T1000 (cell line): ENCODE data around the gene EEFSEC.

Source experiments
- DNase-seq: peaks from one replicate; lab custom pipeline; 2025; ENCODE audit warnings: mixed read lengths; lab: John Stamatoyannopoulos, UW

EEFSEC gene

GRCh38 chr3:128334086-128334645 lies 180.9 kb downstream of the EEFSEC start:
- no peak for DNase-seq

GRCh38 chr3:128334766-128335165 lies 181.5 kb downstream of the EEFSEC start:
- DNase-seq, result no peak

DNA sequence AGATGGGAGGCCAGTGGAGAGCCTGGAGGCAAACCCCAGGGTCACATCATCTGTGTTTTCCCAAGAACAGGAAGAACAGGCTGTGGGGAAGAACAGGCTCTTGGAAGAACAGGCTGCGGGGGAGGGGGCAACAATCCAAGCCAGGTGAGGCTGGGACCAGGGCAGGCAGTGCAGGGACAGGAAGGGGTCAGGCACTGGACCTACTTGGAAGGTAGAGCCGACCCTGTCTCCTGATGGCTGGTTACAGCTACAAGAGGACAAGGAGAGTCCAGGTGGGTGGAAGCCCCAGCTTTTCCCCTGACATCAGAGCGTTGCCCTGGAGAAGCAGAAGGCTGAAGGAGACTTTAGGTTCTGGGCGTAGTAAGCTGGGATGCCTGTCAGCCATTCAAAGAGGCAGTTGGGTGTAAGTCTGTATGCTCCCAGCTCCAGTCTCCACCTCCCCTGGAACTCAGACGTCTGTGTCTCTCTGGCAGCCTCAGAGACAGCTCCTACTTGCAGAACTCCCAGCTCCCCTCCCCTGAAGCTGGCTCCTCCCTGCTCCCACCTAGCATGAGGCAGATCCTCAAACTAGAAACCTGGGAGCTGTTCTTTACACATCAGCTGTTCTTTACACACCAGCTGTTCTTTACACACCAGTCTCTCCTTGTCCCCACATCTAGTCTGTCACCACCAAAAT lies 182.5 kb downstream of the EEFSEC start:
- no peak for DNase-seq

GRCh38 chr3:128336337-128337156 lies 183.3 kb downstream of the EEFSEC start:
- no peak for DNase-seq

DNA sequence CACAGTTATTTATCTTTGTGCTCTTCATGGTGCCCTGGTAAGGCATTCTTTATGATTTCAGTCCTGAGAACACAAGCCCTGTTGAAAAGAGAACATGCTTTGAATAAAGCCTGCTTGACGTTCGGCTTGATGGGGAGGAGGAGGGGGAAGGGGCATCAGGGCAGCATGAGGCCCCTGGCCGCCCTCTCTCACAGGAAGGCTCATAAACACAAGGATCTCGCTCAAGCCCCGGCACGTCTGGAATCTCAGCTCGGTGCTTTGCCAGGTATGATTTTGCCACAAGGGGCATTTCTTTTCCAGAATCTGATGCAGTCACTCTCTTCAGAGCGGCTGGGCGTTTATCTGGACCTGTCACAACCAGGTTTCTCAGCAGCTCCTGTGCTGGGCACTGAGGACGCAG lies 184.0 kb downstream of the EEFSEC start:
- DNase-seq, result no peak

DNA sequence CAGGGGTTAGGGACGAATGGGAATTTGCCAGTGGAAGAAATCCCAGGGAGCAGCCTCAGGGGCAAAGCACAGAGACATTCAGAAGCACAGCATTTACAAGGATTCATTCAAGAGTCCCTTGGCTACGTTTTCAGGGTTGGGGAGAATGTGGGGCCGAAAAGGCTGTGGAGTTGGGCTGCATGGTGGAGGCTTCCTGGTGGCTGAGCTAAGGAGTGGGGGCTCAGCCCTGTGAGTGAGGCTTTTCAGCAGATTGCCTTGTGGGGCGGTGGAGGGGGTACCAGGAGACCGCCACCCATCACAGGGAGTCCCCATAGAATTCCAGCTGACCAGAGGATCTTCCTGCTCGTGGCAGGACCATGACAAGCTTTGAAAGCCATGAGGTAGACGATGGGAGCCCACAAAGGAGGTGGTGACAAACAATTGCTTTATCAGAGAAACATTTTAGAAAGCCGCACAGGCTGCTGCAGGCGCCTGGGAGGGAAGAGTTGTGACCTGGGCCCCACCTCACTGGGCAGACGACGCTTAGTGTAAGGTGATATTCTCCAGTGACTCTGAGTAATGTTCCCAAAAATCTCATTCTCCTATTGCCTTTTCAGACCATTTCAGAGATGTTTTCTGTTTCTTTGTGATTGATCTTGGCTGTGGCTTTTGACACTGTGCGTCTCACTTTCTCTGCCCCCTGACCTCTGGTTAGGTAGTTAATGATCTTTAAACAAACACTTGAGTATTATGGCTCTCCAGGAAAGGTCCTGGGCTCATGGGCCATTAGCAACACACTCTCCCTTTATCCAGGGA lies 185.5 kb downstream of the EEFSEC start:
- no peak for DNase-seq

- DNase-seq, result no peak
These were observed 186.3 kb downstream of the EEFSEC start for GRCh38 chr3:128339491-128340012.

GRCh38 chr3:128340198-128340903 lies 187.1 kb downstream of the EEFSEC start:
- DNase-seq, result no peak

- DNase-seq, result no peak
These were observed 187.7 kb downstream of the EEFSEC start for GRCh38 chr3:128340904-128341555.

GRCh38 chr3:128341659-128342395 lies 188.5 kb downstream of the EEFSEC start:
- DNase-seq, result no peak

- no peak for DNase-seq
These were observed 189.5 kb downstream of the EEFSEC start for GRCh38 chr3:128342701-128343180.

- DNase-seq, result no peak
These were observed 190.2 kb downstream of the EEFSEC start for GRCh38 chr3:128343287-128344051.

DNA sequence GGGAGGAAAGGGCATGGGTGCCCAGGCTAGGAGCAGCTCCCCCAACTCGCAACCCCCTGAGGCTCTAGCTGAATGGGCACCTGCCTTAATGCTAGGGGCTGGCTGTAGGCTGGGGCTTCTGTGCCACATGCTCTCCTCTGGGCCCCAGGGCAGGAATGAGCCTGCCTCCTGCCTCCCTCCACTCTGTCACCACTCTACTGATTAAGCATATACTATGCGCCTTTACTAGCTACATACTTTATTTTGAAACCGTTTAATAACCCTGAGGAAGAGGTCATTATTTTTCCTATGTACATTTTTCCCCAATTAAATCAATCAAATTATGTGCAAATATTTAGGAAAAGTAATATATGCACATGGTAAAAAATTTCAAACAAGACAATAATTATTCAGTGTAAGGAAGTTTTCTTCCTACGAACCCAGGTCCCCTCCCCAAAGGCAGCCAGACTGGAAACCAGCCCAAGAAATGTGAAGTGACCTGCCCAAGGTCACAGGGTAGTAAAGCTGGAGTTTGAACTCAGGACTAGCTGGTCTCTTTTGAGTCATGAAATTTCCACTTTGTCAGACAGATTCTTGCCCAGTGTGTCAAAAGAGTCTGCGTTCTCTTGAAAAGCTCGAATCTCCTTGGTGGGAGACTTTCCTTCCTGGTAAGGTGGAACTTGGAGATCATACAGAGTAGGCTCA lies 190.9 kb downstream of the EEFSEC start:
- no peak for DNase-seq

- no peak for DNase-seq
These were observed 191.9 kb downstream of the EEFSEC start for GRCh38 chr3:128345196-128345595.

DNA sequence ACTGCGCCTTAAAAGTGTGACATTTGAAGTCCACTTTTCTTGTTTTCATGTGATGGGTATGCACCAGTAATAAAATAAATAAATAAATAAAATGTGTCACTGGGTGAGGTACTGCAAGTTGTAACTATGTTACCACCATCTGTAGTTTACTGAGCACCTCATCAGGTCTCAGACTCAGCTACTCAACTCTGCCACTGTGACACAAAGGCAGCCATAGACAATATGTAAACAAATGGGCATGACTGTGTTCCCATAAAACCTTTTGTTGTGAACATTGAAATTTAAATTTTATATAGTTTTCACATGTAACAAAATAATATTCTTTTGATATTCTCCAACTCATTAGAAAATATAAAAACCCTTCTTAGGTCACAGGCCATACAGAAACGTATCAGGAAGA lies 193.3 kb downstream of the EEFSEC start:
- no peak for DNase-seq

GRCh38 chr3:128347282-128347681 lies 194.0 kb downstream of the EEFSEC start:
- DNase-seq, result no peak

- no peak for DNase-seq
These were observed 194.8 kb downstream of the EEFSEC start for GRCh38 chr3:128348075-128348474.

DNA sequence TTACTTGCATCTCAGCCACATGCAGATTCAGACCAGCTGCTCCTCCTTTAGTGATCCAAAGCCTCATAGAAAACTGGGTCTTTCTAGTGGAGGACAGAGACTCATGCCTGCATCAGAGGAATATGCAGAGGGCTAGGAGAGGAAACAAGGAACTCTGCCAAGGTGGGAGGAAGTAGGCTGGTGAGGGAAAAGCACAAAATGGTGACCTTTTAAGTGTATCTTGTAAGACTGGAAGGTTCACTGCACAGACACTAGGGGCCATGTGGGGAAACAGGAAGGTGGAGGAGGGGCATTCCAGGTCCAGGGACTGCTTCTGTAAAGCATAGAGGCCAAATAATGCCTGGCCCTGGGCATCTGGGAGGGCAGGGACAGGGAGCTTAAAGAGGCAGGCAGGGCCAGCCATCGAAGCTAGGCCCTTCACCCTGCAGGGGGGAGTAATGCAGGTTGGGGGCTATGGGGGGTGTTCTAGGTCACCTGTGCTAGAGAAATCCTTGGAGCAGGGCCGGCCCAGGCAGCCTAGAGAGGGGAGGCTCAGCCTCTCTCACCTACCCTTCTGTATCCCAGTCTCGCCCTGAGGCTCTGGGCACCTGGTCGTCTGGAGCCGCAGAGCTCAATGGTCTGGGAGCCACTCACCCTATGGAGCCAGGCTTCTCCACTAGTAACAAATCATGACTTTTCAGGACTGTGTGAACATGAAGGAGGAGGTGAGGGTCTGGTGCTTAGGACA lies 195.7 kb downstream of the EEFSEC start:
- no peak for DNase-seq
